GM19395 (cell line): ENCODE results near the gene DIP2C.

Source experiments
- ATAC-seq: cut with Tn5 transposase; IDR thresholded peaks from one replicate; pipeline ENCODE4 v1.9.1; 2021; ENCODE audit warnings: mild to moderate bottlenecking, moderate library complexity; ENCODE audit not compliant: unreplicated experiment

The DIP2C gene

GRCh38 chr10:228366-228765 is 461.1 kb downstream of the DIP2C start:
- ATAC-seq = no peak

GRCh38 chr10:227014-227413 is 462.5 kb downstream of the DIP2C start:
- no peak for ATAC-seq

GRCh38 chr10:226018-226417 is 463.4 kb downstream of the DIP2C start:
- no peak for ATAC-seq

GRCh38 chr10:224571-224970 is 464.9 kb downstream of the DIP2C start:
- ATAC-seq = no peak
